ENCODE results near the gene XPO4. TPM values are rescaled to one million over a fixed set of nuclear protein-coding genes. Genes with fewer than 3 reads are reported as not detected.
A peak's percentile ranks its signal among the peaks of the same experiment; 100 is the strongest.
"Not testable (repeated sequence)": the region's sequence is repeated elsewhere in the genome, so short reads cannot be mapped to it uniquely, and the experiment has no call there.

The XPO4 gene
- total RNA-seq, 2 donors from 2014 or later = 24.3 to 35.8 TPM

GRCh38 chr13:20908714-20909497 lies 6.4 kb upstream of the XPO4 start:
- Mint-ChIP-seq H3K36me3 (ENCODE audit: low read depth) (no peaks in the 10 kb centered on the region), H3K27me3 (peaks cover 8% of the 10 kb centered on the region), H3K9me3 (no peaks in the 10 kb centered on the region), H3K27ac (no peak overlapping the region), H3K4me3 (no peak overlapping the region), H3K4me1 (peaks cover 3% of the 10 kb centered on the region)
- ATAC-seq (replicated peaks) = no peak

GRCh38 chr13:20904908-20905307 lies 2.4 kb upstream of the XPO4 start:
- H3K27ac Mint-ChIP-seq = no peak overlapping the region
- no peaks in the 10 kb centered on the region for H3K9me3 Mint-ChIP-seq
- H3K36me3 Mint-ChIP-seq (ENCODE audit: low read depth) = peaks cover 15% of the 10 kb centered on the region
- no peak overlapping the region for H3K4me3 Mint-ChIP-seq
- no peaks in the 10 kb centered on the region for H3K27me3 Mint-ChIP-seq
- peaks cover 16% of the 10 kb centered on the region for H3K4me1 Mint-ChIP-seq
- no peak for ATAC-seq (replicated peaks)

GRCh38 chr13:20903164-20903475 lies 574 bp upstream of the XPO4 start:
- peak overlapping the region; percentile 98 for H3K27ac Mint-ChIP-seq
- ATAC-seq (replicated peaks) = no peak
- peak overlapping the region; percentile 98 for H3K4me3 Mint-ChIP-seq
- no peaks in the 10 kb centered on the region for H3K9me3 Mint-ChIP-seq
- peaks cover 31% of the 10 kb centered on the region for H3K36me3 Mint-ChIP-seq (ENCODE audit: low read depth)
- H3K4me1 Mint-ChIP-seq = peaks cover 24% of the 10 kb centered on the region
- no peaks in the 10 kb centered on the region for H3K27me3 Mint-ChIP-seq

- Mint-ChIP-seq H3K27ac (peak overlapping the region; percentile 98), H3K4me1 (peaks cover 24% of the 10 kb centered on the region), H3K36me3 (ENCODE audit: low read depth) (peaks cover 31% of the 10 kb centered on the region), H3K9me3 (no peaks in the 10 kb centered on the region), H3K27me3 (no peaks in the 10 kb centered on the region), H3K4me3 (peak overlapping the region; percentile 98)
- peak; percentile 53 for ATAC-seq (replicated peaks)
These were observed 693 bp downstream of the XPO4 start for GRCh38 chr13:20901668-20902437.

DNA sequence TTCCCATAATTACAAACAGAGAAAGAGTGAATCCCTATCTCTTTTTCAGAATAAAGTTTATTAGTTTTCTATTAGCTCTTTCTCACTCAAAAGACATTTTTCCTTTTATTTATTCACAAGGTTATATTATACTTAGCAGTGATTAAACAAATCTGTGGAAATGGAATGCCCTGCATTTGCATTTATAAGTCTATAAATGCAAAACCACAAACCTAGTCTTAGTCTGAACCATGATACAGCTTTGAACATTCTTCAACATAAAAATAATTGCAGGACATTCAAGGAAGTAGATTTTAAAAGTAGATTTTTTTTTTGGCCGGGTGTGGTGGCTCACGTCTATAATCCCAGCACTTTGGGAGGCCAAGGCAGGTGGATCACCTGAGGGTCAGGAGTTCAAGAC lies 8.3 kb downstream of the XPO4 start:
- H3K27ac Mint-ChIP-seq = no peak overlapping the region
- H3K4me3 Mint-ChIP-seq = no peak overlapping the region
- H3K36me3 Mint-ChIP-seq (ENCODE audit: low read depth) = peaks cover 20% of the 10 kb centered on the region
- H3K9me3 Mint-ChIP-seq = no peaks in the 10 kb centered on the region
- ATAC-seq (replicated peaks) = no peak
- peaks cover 12% of the 10 kb centered on the region for H3K4me1 Mint-ChIP-seq
- H3K27me3 Mint-ChIP-seq = no peaks in the 10 kb centered on the region

DNA sequence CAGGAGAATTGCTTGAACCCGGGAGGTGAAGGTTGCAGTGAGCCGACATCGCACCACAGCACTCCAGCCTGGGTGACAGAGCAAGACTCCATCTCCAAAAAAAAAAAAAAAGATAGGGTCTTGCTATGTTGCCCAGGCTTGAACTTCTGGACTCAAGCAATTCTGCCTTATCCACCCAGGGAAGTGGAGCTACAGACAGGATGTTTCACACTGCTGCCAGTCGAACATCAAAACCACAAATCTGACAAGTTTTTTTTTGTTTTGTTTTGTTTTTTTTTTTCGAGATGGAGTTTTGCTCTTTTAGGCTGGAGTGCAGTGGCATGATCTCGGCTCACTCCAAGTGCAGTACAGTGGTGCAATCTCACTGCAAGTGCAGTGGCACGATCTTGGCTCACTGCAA lies 10.8 kb downstream of the XPO4 start:
- no peak overlapping the region for H3K4me3 Mint-ChIP-seq
- no peak for ATAC-seq (replicated peaks)
- no peaks in the 10 kb centered on the region for H3K9me3 Mint-ChIP-seq
- no peaks in the 10 kb centered on the region for H3K27me3 Mint-ChIP-seq
- H3K4me1 Mint-ChIP-seq = peaks cover 11% of the 10 kb centered on the region
- no peak overlapping the region for H3K27ac Mint-ChIP-seq
- peaks cover 19% of the 10 kb centered on the region for H3K36me3 Mint-ChIP-seq (ENCODE audit: low read depth)

DNA sequence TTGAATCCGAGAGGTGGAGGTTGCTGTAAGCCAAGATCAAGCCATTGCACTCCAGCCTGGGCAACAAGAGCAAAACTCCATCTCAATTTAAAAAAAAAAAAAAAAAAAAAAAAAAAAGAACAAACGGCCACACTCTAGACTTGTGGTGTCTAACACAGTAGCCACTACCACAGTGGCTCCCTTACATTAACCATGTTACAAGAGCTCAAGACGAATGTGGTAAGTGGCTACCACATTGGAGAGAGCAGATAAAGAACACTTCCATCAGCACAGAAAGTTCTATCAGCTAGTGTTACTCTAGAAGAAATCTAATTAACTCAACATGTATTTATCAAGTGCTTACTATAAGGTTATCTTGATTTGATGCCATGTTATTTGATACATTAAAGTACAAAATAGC lies 11.5 kb downstream of the XPO4 start:
- ATAC-seq (replicated peaks) = no peak
- H3K36me3 Mint-ChIP-seq (ENCODE audit: low read depth) = peaks cover 25% of the 10 kb centered on the region
- H3K4me3 Mint-ChIP-seq = no peak overlapping the region
- H3K4me1 Mint-ChIP-seq = peaks cover 11% of the 10 kb centered on the region
- no peaks in the 10 kb centered on the region for H3K27me3 Mint-ChIP-seq
- H3K27ac Mint-ChIP-seq = no peak overlapping the region
- no peaks in the 10 kb centered on the region for H3K9me3 Mint-ChIP-seq

DNA sequence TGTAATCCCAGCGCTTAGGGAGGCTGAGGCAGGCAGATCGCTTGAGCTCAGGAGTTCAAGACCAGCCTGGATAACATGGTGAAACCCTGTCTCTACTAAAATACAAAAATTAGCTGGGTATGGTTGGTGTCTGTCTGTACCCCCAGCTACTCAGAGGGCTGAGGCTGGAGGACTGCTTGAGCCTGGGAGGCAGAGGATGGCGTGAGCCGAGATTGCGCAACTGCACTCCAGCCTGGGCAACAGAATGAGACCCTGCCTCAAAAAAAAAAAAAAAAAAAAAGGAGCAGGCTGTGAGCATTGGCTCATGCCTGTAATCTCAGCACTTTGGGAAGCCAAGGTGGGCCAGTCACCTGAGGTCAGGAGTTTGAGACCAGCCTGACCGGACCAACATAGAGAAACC lies 12.0 kb downstream of the XPO4 start:
- H3K27ac Mint-ChIP-seq; H3K27me3 Mint-ChIP-seq; H3K4me3 Mint-ChIP-seq; H3K9me3 Mint-ChIP-seq; ATAC-seq (replicated peaks): not testable (repeated sequence)
- peaks cover 29% of the 10 kb centered on the region for H3K36me3 Mint-ChIP-seq (ENCODE audit: low read depth)
- peaks cover 11% of the 10 kb centered on the region for H3K4me1 Mint-ChIP-seq

- peaks cover 1% of the 10 kb centered on the region for H3K9me3 Mint-ChIP-seq
- peaks cover 25% of the 10 kb centered on the region for H3K4me1 Mint-ChIP-seq
- H3K27me3 Mint-ChIP-seq = no peaks in the 10 kb centered on the region
- peaks cover 36% of the 10 kb centered on the region for H3K36me3 Mint-ChIP-seq (ENCODE audit: low read depth)
- no peak overlapping the region for H3K4me3 Mint-ChIP-seq
- peak overlapping the region; percentile 52 for H3K27ac Mint-ChIP-seq
- ATAC-seq (replicated peaks) = no peak
These were observed 20.3 kb downstream of the XPO4 start for GRCh38 chr13:20882206-20882605.

DNA sequence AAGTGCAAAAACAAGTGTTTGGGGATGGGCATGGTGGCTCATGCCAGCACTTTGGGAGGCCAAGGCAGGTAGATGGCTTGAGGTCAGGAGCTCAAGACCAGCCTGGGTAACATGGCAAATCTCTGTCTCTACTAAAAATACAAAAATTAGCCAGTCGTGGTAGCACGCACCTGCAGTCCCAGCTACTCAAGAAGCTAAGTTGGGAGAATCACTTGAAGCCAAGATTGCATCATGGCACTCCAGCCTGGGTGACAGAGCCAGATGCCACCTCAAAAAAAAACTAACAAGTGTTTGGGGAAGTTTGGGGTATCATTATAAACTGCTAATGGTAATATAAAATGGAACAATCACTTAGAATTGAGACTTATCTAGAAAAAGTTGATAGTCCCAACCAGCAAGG lies 24.6 kb downstream of the XPO4 start:
- no peak overlapping the region for H3K27ac Mint-ChIP-seq
- peaks cover 27% of the 10 kb centered on the region for H3K4me1 Mint-ChIP-seq
- no peak overlapping the region for H3K4me3 Mint-ChIP-seq
- no peaks in the 10 kb centered on the region for H3K27me3 Mint-ChIP-seq
- no peak for ATAC-seq (replicated peaks)
- peaks cover 28% of the 10 kb centered on the region for H3K36me3 Mint-ChIP-seq (ENCODE audit: low read depth)
- H3K9me3 Mint-ChIP-seq = peaks cover 6% of the 10 kb centered on the region

- not testable (repeated sequence) for H3K9me3 Mint-ChIP-seq; H3K27ac Mint-ChIP-seq; H3K27me3 Mint-ChIP-seq; ATAC-seq (replicated peaks); H3K4me3 Mint-ChIP-seq
- Mint-ChIP-seq H3K36me3 (ENCODE audit: low read depth) (peaks cover 28% of the 10 kb centered on the region), H3K4me1 (peaks cover 31% of the 10 kb centered on the region)
These were observed 25.7 kb downstream of the XPO4 start for GRCh38 chr13:20876802-20877201.

GRCh38 chr13:20874439-20874838 lies 28.1 kb downstream of the XPO4 start:
- H3K4me3 Mint-ChIP-seq; ATAC-seq (replicated peaks); H3K9me3 Mint-ChIP-seq; H3K27ac Mint-ChIP-seq; H3K27me3 Mint-ChIP-seq: not testable (repeated sequence)
- Mint-ChIP-seq H3K4me1 (peaks cover 22% of the 10 kb centered on the region), H3K36me3 (ENCODE audit: low read depth) (peaks cover 18% of the 10 kb centered on the region)

GRCh38 chr13:20873348-20873747 lies 29.2 kb downstream of the XPO4 start:
- Mint-ChIP-seq H3K27me3 (no peaks in the 10 kb centered on the region), H3K4me3 (no peak overlapping the region), H3K27ac (no peak overlapping the region), H3K9me3 (peaks cover 6% of the 10 kb centered on the region), H3K36me3 (ENCODE audit: low read depth) (peaks cover 11% of the 10 kb centered on the region), H3K4me1 (peaks cover 16% of the 10 kb centered on the region)
- ATAC-seq (replicated peaks) = no peak

- Mint-ChIP-seq H3K36me3 (ENCODE audit: low read depth) (peaks cover 19% of the 10 kb centered on the region), H3K9me3 (no peaks in the 10 kb centered on the region), H3K4me1 (peaks cover 9% of the 10 kb centered on the region), H3K4me3 (no peak overlapping the region), H3K27me3 (no peaks in the 10 kb centered on the region), H3K27ac (no peak overlapping the region)
- ATAC-seq (replicated peaks) = no peak
These were observed 31.7 kb downstream of the XPO4 start for GRCh38 chr13:20870829-20871228.

- H3K27me3 Mint-ChIP-seq = no peaks in the 10 kb centered on the region
- no peak overlapping the region for H3K27ac Mint-ChIP-seq
- H3K36me3 Mint-ChIP-seq (ENCODE audit: low read depth) = peaks cover 25% of the 10 kb centered on the region
These were observed 33.0 kb downstream of the XPO4 start for GRCh38 chr13:20869540-20869939.

More at GRCh38 chr13:20869540-20869939, 33.0 kb downstream of the XPO4 start:
- ATAC-seq (replicated peaks) = no peak
- H3K4me3 Mint-ChIP-seq = no peak overlapping the region
- peaks cover 6% of the 10 kb centered on the region for H3K4me1 Mint-ChIP-seq
- H3K9me3 Mint-ChIP-seq = no peaks in the 10 kb centered on the region
